ENCODE data around the gene MVP.
"Not testable (repeated sequence)": the region's sequence is repeated elsewhere in the genome, so short reads cannot be mapped to it uniquely, and the experiment has no call there.

DNA sequence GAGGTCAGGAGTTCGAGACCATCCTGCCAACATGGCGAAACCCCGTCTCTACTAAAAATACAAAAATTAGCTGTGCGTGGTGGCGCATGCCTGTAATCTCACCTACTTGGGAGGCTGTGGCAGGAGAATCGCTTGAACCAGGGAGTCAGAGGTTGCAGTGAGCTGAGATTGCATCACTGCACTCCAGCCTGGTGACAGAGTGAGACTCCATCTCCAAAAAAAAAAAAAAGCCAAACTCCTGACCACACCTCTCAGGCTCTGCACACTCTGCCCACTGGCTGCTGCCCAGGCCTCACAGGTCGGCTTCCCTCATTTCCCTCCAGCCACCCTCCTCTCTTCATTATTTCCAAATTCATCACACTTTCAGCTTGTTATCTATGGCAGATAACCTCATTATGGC lies 47.9 kb upstream of the MVP start:
- TF ChIP-seq, protein P1, sequence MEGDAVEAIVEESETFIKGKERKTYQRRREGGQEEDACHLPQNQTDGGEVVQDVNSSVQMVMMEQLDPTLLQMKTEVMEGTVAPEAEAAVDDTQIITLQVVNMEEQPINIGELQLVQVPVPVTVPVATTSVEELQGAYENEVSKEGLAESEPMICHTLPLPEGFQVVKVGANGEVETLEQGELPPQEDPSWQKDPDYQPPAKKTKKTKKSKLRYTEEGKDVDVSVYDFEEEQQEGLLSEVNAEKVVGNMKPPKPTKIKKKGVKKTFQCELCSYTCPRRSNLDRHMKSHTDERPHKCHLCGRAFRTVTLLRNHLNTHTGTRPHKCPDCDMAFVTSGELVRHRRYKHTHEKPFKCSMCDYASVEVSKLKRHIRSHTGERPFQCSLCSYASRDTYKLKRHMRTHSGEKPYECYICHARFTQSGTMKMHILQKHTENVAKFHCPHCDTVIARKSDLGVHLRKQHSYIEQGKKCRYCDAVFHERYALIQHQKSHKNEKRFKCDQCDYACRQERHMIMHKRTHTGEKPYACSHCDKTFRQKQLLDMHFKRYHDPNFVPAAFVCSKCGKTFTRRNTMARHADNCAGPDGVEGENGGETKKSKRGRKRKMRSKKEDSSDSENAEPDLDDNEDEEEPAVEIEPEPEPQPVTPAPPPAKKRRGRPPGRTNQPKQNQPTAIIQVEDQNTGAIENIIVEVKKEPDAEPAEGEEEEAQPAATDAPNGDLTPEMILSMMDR (IDR thresholded peaks at IDR 0.05; ENCODE audit: poor library complexity) = not testable (repeated sequence)
- not testable (repeated sequence) for TF ChIP-seq EZH2phosphoT487 (IDR thresholded peaks at IDR 0.05; ENCODE audit: low read depth, severe bottlenecking, unreplicated experiment); EZH2 (IDR thresholded peaks at IDR 0.05; ENCODE audit: borderline replicate concordance)
